HG03439 (cell line): ENCODE results near the gene EPS8L2.

Source experiments
- ATAC-seq: cut with Tn5 transposase; IDR thresholded peaks from one replicate; pipeline ENCODE4 v1.9.1; 2021; ENCODE audit warnings: mild to moderate bottlenecking, moderate library complexity; ENCODE audit not compliant: unreplicated experiment

EPS8L2 gene

DNA sequence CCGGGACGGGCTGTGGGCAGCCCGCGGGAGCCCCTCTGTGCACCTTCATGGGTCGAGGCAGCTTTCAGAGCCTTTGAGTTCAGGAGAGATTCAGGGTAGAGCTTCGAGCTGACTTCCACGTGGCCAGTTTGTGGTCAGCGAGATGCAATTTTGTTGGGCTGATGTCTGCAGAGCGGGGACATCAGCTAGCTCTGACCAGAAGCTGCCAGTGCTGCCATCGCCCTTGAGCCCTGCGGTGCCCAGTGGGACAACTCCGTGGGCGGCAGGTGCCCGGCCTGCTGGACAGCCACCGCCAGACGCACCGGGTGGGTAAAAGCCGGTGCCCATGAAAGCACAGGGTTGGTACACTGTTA lies 42.0 kb downstream of the EPS8L2 start:
- ATAC-seq, result peak; percentile 10

DNA sequence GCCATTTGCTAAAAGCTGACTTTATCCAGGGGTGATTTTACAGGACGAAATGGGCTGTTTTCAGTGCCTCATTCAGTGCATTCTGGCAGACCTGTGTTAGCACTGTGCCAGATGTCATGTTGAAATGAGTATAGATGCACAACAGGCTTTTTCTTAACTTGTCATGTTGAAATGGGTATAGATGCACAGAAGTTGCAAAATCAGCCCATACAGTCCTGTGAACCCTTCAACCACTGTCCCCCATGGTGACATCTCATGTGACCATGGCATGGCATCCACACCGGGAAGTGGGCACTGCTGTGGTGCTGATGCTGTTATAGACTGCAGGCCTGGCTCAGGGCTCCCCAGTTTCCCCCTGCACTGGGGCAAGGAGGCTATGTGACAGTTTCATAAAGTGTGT lies 43.7 kb downstream of the EPS8L2 start:
- ATAC-seq, result no peak

DNA sequence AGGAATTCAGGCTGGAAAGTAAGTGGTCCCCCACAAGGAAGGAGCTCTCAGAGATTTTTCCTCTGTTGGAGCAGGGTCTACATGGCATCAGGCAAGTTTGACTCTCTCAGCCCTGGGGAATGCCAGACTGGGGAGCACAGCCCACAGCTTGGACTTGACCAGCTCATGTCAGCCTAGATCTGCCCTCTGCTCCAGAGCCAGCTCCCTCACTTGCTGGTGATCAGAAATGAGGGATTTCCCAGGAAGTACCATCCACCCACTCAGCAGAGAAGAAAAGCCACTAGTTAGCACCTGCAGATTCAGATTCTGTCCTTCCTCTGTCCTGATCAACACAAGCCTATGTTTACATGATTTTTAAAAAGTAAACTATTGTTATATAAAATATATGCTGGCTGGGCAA lies 54.2 kb downstream of the EPS8L2 start:
- ATAC-seq, result no peak

DNA sequence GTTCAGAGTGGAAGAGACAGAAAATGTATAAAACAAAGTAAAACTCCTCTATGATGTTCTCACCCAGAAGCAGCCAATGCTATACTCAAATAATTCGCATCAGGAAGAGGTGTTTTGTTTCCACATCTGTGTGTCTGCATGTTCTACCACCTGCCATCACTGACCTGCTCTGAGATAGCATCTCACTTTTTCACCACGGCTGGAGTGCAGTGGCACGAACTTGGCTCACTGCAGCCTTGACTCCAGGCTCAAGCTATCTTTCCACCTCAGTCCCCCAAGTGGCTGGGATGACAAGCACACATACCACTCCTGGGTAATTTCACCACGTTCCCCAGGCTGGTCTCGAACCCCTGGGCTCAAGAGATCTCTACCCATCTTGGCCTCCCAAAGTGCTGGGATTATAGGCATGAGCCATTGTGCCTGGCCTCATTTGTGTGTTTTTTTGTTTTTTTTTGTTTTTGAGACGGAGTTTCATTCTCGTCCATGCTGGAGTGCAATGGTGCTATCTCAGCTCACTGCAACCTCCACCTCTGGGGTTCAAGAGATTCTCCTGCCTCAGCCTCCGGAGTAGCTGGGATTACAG lies 55.6 kb downstream of the EPS8L2 start:
- ATAC-seq, result no peak

DNA sequence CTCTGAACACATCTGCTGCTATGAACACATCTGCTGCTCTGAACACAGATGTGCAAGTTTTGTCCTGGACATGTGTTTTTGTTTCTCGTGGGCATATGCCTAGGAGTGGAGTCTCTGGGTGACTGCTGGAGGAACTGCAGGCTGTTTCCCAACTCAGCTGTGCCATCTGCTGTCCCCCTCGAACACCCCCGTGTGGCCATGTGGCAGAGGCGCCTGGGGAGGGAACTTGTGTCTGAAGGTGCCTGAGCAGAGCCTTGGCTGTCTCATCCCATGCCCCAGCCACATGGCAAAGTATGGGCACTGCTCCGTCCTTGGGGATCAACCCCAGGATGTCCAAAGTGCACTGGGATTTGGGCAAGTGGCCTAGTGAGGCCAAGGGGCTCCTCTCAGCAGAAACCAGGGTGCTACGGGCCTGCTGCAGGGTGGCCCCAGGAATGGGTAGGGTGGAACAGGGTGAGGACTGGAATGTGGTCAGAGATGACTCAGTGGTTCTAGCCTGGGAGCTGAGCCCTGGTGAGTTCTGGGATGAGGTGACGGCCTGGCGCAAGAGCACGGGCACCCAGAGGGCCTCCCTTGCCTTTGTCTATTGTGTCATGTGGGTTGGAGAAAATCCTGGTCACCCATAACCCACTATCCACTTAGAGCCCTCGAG lies 56.5 kb downstream of the EPS8L2 start:
- ATAC-seq, result no peak

DNA sequence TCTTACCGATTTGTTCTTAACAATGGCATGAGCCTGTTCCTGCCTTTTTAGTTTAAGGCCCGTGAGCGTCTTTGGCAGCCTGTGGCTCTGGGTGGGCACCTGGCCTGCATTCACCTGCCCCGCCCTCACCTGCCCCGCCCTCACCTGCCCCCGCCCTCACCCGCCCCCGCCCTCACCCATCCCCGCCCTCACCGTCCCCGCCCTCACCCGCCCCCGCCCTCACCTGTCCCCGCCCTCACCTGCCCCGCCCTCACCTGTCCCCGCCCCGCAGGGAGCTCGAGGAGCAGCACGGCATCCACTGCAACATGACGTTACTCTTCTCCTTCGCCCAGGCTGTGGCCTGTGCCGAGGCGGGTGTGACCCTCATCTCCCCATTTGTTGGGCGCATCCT lies 57.0 kb downstream of the EPS8L2 start:
- no peak for ATAC-seq

DNA sequence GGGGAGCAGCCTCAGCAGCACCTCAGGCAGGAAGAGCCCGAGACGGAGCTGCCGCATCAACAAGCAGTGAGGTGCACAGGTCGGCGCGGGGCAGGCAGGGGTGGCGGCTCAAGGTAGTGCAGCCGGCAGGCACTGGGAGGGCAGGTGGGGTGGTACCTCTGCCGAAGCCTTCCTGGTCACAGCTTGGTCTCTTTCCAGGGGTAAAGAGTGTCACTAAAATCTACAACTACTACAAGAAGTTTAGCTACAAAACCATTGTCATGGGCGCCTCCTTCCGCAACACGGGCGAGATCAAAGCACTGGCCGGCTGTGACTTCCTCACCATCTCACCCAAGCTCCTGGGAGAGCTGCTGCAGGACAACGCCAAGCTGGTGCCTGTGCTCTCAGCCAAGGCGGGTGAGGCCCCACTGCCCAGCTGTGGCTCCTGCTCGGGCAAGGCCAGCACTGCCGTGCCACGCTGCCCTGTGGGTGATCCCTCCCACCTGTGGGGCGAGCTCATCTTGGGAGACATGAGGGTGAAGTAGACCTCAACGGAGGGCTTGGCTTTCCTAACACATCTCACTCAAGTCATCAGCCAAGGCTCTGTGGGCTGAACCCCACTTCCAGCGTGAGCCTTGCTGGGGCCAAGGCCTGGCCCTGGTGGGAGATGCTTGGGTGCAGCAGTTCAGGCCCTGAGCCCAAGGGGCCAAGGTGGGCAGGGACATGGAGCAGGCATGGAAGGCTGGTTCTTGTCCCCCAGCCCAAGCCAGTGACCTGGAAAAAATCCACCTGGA lies 57.7 kb downstream of the EPS8L2 start:
- ATAC-seq, result no peak

DNA sequence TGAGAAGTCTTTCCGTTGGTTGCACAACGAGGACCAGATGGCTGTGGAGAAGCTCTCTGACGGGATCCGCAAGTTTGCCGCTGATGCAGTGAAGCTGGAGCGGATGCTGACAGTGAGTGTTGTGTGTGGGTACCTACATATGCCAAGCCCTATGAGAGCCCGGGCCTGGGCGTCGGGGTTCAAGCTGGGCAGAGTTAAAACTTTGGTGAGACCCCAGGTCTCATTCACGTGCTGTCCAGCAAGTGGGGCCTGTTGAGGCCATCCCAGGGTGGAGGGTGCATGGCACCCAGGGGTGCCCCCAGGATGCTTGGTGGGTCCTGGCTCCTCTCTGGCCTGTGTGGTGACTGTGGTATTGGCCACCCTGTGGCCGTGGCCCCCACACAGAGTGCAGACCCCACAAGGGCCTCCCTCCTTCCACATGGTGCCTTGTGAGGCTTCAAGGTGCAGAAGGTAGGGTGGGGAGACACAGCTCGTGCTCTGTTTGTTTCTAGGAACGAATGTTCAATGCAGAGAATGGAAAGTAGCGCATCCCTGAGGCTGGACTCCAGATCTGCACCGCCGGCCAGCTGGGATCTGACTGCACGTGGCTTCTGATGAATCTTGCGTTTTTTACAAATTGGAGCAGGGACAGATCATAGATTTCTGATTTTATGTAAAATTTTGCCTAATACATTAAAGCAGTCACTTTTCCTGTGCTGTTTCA lies 58.4 kb downstream of the EPS8L2 start:
- no peak for ATAC-seq

DNA sequence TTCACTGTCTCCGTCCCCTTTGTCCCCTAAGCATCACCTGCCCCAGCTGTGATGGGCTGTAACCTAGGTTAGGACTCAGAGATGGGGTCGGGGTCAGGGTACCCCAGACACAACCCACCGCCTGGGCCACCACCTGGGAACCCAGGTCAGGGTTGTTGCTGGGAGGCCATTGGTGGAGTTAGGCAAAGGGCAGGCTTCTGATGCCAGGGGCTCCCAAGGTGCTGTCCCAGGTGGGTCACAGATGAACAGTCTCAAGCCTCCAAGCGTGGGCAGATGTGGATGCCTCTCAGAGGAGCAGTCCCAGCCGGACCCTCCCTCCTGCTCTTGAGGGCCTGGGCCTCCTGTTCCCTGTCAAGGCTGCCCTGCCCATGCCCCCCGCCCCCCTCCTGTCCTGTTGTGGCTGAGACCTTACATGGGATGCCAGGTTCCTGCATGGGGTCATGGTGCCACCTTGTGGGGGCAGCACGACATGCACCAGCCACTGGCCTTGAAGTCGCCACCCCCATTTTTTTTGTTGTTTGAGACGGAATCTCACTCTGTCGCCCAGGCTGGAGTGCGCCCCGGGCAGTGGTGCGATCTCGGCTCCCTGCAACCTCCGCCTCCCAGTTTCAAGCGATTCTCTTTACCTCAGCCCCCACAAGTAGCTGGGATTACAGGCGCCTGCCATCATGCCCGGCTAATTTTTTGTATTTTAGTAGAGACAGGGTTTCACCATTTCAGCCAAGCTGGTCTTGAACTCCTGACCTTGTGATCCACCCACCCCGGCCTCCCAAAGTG lies 59.2 kb downstream of the EPS8L2 start:
- no peak for ATAC-seq

DNA sequence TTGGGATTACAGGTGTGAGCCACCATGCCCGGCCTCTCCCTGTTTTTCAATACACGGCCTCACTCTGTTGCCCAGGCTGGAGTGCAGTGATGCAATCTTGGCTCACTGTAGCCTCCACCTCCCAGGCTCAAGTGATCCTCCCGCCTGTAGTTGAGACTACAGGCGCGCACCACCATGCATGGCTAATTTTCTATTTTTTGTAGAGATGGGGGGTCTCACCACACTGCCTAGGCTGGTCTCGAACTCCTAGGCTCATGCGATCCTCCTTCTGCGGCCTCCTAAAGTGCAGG lies 59.7 kb downstream of the EPS8L2 start:
- no peak for ATAC-seq

DNA sequence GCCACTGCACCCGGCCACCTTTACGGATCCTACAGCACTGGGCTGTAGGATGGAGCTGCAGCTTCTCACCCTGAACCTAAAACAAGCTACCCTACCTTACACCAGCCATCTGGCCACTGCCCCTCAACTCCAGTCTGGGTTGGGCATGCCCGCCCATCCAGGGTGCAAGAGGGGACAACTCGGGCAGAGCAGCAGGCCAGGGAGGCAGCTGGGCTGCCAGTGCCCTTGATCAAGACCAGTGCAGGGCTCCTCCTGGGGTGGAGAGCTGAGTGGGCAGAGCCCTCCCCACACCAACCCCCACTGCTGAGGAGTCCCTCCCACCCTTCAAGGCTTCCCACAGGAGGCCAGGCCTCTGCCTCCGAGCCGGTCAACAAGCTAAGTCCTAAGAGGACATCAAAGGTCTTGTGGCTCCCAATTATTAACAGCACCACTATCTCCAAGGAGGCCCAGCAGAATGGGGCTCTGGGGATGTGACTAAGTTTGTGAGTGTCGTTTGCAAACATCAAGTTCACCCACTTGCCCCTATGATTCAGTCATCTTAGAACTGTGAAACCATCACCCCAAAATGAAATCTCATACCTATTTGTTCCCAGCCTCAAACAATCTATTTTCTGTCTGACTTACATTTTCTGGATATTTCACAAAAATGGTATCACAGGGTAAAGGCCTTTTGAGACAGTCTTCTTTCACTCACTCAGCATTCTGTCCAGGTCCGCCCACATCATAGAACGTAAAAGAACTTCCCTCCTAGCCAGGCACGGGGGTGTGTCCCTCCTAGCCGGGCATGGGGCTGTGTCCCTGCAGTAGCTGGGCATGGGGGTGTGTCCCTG lies 60.3 kb downstream of the EPS8L2 start:
- no peak for ATAC-seq

DNA sequence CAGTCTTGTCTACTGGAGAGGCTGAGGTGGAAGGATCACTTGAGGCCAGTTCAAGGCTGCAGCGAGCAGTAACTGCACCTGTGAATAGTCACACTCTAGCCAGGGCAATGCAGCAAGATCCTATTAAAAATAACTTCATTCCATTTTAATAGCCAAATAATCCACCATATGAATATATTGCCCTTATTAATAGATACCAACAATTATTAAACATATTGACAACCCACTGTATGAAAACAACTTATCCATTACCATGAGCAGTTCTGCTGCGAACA lies 60.8 kb downstream of the EPS8L2 start:
- no peak for ATAC-seq

DNA sequence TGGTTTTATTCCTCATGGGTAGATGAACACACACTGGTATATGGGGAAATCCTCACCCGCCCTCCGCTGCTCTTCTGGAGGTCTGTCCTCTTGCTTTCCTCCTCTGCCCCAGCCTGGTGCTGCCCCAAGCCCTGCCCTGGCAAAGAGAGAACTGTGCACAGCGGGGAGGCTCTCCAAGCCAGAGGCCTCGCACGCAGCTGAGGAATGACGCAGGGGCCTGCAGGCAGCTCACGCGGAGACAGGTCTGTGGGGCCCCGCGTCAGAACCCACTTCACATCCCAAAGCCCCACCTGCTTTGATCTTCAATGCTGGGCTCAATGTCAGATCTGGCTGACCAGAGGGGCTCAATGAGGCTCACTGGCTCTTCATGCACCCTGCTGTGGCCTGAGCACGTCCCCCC lies 61.2 kb downstream of the EPS8L2 start:
- no peak for ATAC-seq

DNA sequence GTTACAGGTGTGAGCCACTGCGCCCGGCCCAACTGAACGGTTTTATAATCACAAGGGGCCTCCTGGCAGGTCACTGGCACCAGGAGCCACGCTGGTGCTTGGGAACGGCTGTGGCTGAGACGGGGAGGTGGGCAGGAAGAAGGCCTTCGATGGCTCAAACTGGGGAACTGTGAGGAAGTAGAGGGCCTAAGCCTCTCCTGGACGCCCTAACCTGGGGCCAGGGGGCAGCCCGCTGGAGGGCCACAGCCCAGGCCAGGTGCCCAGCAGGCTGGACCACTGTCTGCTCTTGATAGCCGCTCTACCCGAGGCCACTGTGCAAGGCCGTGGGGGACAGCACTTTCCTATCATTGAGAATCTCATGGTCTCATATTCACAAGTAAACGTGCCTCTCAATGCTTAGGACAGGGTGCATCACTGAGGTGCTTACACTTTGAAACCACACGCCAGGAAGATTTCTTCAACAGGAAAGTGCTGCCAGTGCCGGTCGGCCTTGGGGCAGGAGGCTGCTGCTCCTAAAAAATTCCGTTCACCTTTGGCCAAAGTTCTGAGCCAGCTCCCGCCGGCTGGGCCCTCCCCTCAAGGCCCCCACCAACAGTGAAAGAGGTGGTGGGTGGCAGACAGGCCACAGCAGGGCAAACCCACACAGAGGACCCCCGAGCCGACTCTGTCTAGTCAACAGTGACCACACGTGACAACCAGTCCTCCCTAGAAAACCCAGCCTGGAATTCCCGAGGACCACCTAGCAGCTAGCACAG lies 64.0 kb downstream of the EPS8L2 start:
- no peak for ATAC-seq

DNA sequence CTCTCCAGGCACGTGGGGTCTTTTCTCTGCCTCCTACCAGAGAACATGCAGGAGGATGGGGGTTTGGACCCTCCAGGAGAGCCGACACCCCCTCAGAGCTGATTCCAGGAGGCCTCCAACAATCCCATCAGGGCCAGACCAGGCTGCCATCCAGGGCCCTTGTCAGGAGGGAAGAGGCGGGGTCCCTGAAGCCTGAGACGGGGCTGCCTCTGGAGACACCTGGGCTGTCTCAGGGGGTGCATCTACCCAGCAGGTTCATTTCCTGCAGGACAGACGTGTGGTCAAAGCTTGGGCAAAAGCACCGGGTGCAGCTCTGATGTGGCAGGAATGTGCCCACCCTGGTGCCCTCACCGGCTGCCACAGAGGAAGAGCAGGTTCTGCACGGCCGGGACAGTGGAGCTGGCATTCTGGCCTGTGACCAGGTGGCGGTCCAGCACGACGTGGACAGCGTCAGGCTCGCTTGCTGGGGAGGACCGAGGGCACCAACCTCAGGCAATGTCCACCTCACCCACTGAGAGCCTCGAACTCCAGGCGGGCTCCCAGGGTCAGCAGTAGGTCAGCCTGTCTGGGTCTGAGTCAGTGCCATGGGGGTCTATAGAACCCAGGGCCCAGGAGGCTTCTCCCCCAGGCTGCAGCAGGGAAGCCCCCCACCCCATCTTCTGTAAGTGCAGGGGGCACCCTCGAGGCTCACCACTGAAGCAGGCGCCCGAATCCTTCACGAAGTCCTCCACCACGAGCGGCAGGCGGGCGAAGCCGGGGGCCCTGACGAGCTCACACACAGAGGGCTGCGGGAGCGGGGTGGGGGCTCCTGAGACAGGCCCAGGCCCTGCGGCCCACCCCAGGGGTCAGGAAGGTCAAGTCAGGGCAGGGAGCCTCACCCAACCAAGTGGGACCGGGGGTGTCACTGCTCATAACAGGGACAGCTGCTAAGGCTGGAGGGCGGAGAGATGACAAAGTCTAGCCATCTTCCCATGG lies 64.9 kb downstream of the EPS8L2 start:
- no peak for ATAC-seq

DNA sequence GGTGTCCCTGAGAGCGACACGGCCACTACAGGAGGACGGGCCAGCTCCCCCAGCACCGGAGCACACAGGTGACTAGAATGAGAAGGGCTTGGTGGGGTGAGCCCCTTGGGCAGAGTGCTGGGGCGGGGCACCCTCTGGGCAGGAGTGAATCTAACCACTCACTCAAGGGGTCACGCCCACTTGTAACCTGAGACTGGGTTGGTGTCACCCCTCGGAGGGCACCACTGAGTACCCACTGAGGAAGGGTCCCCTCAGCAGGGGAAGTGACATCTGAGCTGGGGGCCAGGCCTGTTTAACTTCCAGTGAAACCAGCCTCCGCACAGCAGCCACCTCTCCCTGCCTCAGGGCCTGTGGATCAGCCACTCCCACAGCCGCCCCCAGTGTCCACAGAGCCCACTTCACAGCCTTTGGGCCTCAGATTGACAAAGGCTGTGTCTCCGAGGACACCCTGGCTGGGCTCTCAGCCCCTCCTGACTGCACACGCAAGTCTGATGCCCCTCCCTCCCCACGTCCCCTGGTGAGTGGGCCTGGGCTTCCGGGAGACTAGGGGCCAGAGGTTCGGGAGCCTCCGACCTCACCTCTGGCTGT lies 65.7 kb downstream of the EPS8L2 start:
- ATAC-seq, result no peak

DNA sequence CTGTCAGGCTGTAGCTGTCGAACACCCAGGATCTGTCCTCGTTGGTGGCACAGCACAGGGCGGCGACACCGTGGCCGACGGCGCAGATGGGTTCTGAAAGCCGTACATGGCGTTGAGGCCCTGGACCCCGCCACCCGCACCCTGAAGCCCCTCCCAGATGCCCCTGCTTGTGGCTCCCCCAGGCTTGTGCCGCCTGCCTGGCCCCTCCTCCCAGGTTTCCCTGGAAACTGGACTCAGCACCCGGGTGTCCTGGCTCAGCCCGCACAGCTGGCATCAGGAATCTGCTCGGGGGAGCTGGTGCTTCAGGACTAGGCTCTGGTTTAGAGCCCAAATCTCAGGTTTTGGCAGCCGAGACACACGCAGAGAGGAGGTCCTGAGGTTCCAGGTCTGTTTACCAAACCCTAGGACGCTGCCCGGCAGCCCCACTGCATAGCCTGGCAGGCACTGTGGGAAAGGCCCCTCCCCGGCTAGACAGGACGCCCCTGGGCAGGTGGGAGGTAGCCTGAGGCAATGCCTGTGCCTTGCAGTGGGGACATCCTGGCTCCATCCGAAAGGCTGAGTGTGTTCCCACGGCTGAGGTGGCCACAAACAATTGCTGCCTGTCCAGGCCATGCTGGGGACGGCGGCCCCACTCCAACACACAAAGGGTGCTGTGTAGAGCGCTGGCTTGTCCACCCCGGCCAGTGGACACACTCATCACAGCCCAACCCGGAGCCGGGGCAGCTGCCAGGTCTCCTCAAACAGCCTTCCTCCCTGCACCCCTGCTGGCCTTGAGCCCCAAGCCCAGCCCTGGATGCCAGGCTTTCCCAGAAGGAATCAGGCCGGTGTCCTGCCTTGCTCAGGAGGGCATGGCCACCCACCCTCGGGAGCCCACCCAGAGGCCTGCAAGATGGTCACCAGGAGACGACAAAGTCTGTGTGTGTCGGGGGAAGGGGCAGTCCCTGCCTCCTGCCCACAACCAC lies 66.7 kb downstream of the EPS8L2 start:
- ATAC-seq, result no peak
